ENCODE results near the gene ATP2B1. TPM values are rescaled to one million over a fixed set of nuclear protein-coding genes. Genes with fewer than 3 reads are reported as not detected.

ATP2B1 gene
- polyA plus RNA-seq, 2 donors: 3.3 to 5.3 TPM

DNA sequence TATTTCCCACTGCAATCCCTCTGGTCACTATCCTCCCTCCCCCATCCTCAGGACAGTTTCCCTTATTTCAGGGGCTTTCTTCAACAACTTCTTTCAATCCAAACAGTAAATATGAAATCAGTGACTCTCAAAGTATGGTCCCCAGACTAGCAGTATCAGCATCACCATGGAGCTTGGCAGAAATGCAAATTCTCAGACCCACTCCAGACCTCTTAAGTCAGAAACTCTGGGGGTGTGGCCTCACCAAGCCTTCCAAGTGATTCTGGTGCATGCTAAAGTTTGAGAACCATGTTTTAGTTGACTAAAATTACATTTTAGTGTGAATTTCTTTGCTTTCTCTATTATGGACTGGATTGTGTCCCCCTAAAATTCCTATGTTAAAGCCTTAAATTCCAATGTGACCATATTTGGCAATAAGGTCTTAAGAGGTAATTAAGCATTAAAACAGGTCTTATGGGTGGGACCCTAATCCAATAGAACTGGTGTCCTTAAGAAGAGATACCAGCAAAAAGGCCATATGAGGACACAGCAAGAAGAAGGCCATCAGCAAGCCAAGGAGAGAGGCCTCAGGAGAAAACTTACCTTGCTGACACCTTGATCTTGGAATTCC, 23.2 kb downstream of the ATP2B1 start:
- Histone ChIP-seq H3K4me1 (ENCODE audit: control insufficient read depth in 2 of 2, insufficient read depth in 2 of 2, low read length in 1 of 2) (no peaks in the 10 kb centered on the region), H3K27me3 (ENCODE audit: control insufficient read depth in 1 of 2, insufficient read depth in 2 of 2, low read length in 2 of 2) (no peaks in the 10 kb centered on the region), H3K4me3 (ENCODE audit: low read depth in 1 of 2, low read length in 2 of 2) (no peak overlapping the region), H3K9me3 (ENCODE audit: control insufficient read depth in 2 of 2, insufficient read depth in 1 of 2, low read depth in 1 of 2, low read length in 1 of 2) (no peaks in the 10 kb centered on the region), H3K36me3 (ENCODE audit: control insufficient read depth in 2 of 2, insufficient read depth in 2 of 2, low read length in 1 of 2) (no peaks in the 10 kb centered on the region), H3K27ac (ENCODE audit: low read depth in 2 of 2, low read length in 1 of 2) (no peak overlapping the region)

DNA sequence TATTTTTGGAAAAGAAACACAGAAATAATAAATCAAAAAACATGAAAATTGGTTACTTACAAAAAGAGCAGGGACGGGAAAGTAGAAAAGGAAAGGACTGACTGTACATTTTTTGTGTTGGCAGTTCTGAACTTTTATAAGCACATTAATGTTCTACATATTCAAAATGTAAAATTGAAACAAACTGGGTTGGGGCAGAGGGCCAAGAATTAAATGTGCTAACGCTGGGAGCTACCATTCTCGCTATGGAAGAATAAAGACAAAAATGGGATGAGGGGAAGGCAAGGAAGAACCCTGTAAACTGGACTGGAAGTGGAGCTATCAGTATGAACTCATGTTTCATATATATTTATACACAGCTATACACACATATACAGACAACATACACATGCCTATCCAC, 24.5 kb downstream of the ATP2B1 start:
- Histone ChIP-seq H3K36me3 (ENCODE audit: control insufficient read depth in 2 of 2, insufficient read depth in 2 of 2, low read length in 1 of 2) (no peaks in the 10 kb centered on the region), H3K4me3 (ENCODE audit: low read depth in 1 of 2, low read length in 2 of 2) (no peak overlapping the region), H3K9me3 (ENCODE audit: control insufficient read depth in 2 of 2, insufficient read depth in 1 of 2, low read depth in 1 of 2, low read length in 1 of 2) (no peaks in the 10 kb centered on the region), H3K4me1 (ENCODE audit: control insufficient read depth in 2 of 2, insufficient read depth in 2 of 2, low read length in 1 of 2) (no peaks in the 10 kb centered on the region), H3K27me3 (ENCODE audit: control insufficient read depth in 1 of 2, insufficient read depth in 2 of 2, low read length in 2 of 2) (no peaks in the 10 kb centered on the region), H3K27ac (ENCODE audit: low read depth in 2 of 2, low read length in 1 of 2) (no peak overlapping the region)
- 74 to 87% methylated on average over 3 of the region's 3 CpGs for WGBS, 2 donors

DNA sequence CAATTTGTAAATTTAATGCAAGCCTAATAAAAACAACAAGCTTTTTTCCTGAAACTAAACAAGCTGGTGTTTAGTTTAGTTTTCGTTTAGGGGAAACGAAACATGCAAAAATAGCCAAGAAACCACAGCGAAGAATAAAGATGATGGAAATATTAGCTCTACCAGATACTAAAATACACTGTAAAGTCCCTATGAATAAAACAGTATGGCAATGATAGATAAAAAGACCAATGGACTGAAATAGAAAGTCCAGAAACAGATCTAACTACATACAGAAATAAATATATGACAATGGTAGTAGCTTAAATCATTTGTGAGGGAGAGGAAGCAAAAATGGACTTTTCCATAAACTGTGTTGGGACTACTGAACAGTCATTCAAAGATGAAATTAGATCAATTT, 26.4 kb downstream of the ATP2B1 start:
- no peaks in the 10 kb centered on the region for H3K9me3 ChIP-seq (ENCODE audit: control insufficient read depth in 2 of 2, insufficient read depth in 1 of 2, low read depth in 1 of 2, low read length in 1 of 2)
- no peaks in the 10 kb centered on the region for H3K4me1 ChIP-seq (ENCODE audit: control insufficient read depth in 2 of 2, insufficient read depth in 2 of 2, low read length in 1 of 2)
- no peaks in the 10 kb centered on the region for H3K36me3 ChIP-seq (ENCODE audit: control insufficient read depth in 2 of 2, insufficient read depth in 2 of 2, low read length in 1 of 2)
- 93 to 96% methylated on average over 3 of the region's 3 CpGs for WGBS, 2 donors
- H3K27ac ChIP-seq (ENCODE audit: low read depth in 2 of 2, low read length in 1 of 2): no peak overlapping the region
- no peaks in the 10 kb centered on the region for H3K27me3 ChIP-seq (ENCODE audit: control insufficient read depth in 1 of 2, insufficient read depth in 2 of 2, low read length in 2 of 2)
- no peak overlapping the region for H3K4me3 ChIP-seq (ENCODE audit: low read depth in 1 of 2, low read length in 2 of 2)

DNA sequence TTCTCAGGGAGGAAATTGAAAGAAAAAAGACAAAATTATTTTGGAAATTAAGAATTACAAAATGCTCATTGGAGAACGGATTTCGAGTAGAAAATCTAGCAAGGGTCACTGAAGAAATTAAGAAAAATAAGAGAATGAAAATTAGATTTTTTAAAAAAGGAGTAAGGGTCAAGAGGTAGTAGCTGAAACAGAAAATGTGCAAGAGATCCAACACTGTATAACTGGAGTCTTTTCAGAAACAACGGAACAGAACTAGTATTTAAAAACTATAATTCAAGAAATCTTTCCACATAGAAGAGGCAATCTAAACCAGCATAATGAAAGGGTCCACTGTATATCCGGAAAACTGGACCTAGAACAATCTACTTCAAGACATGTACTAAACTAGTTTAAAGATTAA, 28.2 kb downstream of the ATP2B1 start:
- H3K27me3 ChIP-seq (ENCODE audit: control insufficient read depth in 1 of 2, insufficient read depth in 2 of 2, low read length in 2 of 2): no peaks in the 10 kb centered on the region
- H3K4me3 ChIP-seq (ENCODE audit: low read depth in 1 of 2, low read length in 2 of 2): no peak overlapping the region
- H3K4me1 ChIP-seq (ENCODE audit: control insufficient read depth in 2 of 2, insufficient read depth in 2 of 2, low read length in 1 of 2): no peaks in the 10 kb centered on the region
- H3K27ac ChIP-seq (ENCODE audit: low read depth in 2 of 2, low read length in 1 of 2): no peak overlapping the region
- H3K9me3 ChIP-seq (ENCODE audit: control insufficient read depth in 2 of 2, insufficient read depth in 1 of 2, low read depth in 1 of 2, low read length in 1 of 2): no peaks in the 10 kb centered on the region
- no peaks in the 10 kb centered on the region for H3K36me3 ChIP-seq (ENCODE audit: control insufficient read depth in 2 of 2, insufficient read depth in 2 of 2, low read length in 1 of 2)
- WGBS, 2 donors: 96 to 97% methylated on average over 4 of the region's 4 CpGs

DNA sequence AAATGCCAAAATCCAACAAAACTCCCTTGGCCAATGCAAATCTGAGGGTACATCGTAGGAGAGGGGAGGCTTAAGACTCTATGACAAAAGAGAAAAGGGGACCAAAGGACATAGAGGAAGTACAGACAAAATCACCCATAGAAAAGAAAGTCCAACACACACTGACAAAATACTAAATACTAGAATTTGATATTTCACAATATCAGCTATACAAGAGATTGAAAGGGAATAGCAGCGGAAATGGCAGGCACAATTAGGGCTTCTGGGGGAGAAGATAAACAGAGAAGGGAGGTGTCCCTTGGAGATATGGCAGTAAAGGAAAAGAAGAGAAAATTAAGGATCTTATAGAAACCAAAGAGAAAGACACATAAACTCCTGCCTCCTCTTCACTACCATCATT, 29.0 kb downstream of the ATP2B1 start:
- Histone ChIP-seq H3K4me1 (ENCODE audit: control insufficient read depth in 2 of 2, insufficient read depth in 2 of 2, low read length in 1 of 2) (no peaks in the 10 kb centered on the region), H3K9me3 (ENCODE audit: control insufficient read depth in 2 of 2, insufficient read depth in 1 of 2, low read depth in 1 of 2, low read length in 1 of 2) (no peaks in the 10 kb centered on the region), H3K27me3 (ENCODE audit: control insufficient read depth in 1 of 2, insufficient read depth in 2 of 2, low read length in 2 of 2) (no peaks in the 10 kb centered on the region), H3K36me3 (ENCODE audit: control insufficient read depth in 2 of 2, insufficient read depth in 2 of 2, low read length in 1 of 2) (no peaks in the 10 kb centered on the region), H3K4me3 (ENCODE audit: low read depth in 1 of 2, low read length in 2 of 2) (no peak overlapping the region), H3K27ac (ENCODE audit: low read depth in 2 of 2, low read length in 1 of 2) (no peak overlapping the region)
- 96 to 97% methylated on average over 2 of the region's 2 CpGs for WGBS, 2 donors

DNA sequence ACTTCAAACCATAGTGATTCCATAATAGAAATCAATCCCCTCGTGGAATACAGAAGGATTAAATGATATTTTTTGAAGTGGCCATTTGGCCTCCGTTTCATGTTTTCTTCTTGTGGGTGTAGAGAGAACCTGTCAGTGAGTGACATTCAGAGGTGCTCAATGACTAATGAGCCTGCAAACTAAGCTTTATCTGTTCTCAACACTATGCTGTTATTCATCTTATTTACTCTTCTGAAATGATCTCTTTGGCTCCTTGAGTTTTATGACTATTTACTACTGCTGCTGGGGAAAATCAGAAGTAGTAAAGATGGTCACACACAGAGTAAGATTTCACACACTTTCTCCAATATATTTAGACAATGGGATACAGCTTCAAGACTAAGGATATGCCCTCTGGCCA, 30.4 kb downstream of the ATP2B1 start:
- Histone ChIP-seq H3K27ac (ENCODE audit: low read depth in 2 of 2, low read length in 1 of 2) (no peak overlapping the region), H3K9me3 (ENCODE audit: control insufficient read depth in 2 of 2, insufficient read depth in 1 of 2, low read depth in 1 of 2, low read length in 1 of 2) (no peaks in the 10 kb centered on the region), H3K36me3 (ENCODE audit: control insufficient read depth in 2 of 2, insufficient read depth in 2 of 2, low read length in 1 of 2) (no peaks in the 10 kb centered on the region), H3K27me3 (ENCODE audit: control insufficient read depth in 1 of 2, insufficient read depth in 2 of 2, low read length in 2 of 2) (no peaks in the 10 kb centered on the region), H3K4me3 (ENCODE audit: low read depth in 1 of 2, low read length in 2 of 2) (no peak overlapping the region), H3K4me1 (ENCODE audit: control insufficient read depth in 2 of 2, insufficient read depth in 2 of 2, low read length in 1 of 2) (no peaks in the 10 kb centered on the region)
- WGBS, 2 donors: 71 to 74% methylated on average over 2 of the region's 2 CpGs

DNA sequence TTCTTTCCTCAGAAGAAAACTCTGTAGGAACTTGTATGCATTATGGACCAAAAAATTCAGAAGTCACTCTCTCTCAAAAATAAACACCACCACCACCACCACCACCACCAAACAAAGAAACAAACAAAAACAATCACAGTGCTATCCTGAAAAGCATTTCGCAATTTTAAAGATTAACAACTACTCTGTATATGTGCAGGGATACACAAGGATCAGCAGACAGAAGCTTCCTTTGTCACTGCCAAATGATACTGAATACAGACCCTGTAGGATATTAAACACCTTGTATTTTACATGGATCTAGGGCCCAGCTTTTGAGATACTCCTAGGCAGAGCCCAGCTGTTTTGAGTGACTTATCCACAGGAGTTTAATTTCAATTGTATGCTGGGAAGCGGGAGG, 31.7 kb downstream of the ATP2B1 start:
- Histone ChIP-seq H3K4me1 (ENCODE audit: control insufficient read depth in 2 of 2, insufficient read depth in 2 of 2, low read length in 1 of 2) (no peaks in the 10 kb centered on the region), H3K9me3 (ENCODE audit: control insufficient read depth in 2 of 2, insufficient read depth in 1 of 2, low read depth in 1 of 2, low read length in 1 of 2) (no peaks in the 10 kb centered on the region), H3K4me3 (ENCODE audit: low read depth in 1 of 2, low read length in 2 of 2) (no peak overlapping the region), H3K27me3 (ENCODE audit: control insufficient read depth in 1 of 2, insufficient read depth in 2 of 2, low read length in 2 of 2) (no peaks in the 10 kb centered on the region), H3K27ac (ENCODE audit: low read depth in 2 of 2, low read length in 1 of 2) (no peak overlapping the region), H3K36me3 (ENCODE audit: control insufficient read depth in 2 of 2, insufficient read depth in 2 of 2, low read length in 1 of 2) (no peaks in the 10 kb centered on the region)
- 96 to 100% methylated on average over 2 of the region's 2 CpGs for WGBS, 2 donors

DNA sequence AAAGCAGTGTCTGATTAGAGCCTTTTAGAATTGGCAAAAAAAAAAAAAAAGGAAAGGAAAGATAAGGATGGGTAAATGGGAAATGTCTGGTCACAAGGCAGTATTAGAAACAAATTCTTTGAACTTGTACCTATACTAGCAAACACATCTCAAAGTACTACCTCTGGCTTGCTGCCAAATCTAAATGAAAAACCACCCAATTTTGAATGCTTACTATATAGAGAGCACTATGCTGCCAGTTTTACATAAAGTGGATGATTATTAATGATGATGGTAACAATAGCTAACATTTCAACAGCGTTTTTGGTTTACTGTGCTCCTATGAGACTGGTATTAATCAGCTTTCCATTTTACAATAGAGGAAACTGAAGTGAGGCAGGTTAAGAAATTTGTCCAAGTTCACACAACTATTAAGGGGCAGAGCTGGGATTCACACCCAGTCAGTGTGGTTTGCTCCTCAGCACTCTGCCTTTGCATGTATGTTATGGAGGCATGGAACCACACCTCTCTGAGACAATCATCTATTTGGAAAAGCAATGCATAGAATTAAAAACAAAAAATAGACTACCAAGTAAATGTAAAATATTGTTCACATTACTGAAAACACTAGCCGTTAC, 34.2 kb downstream of the ATP2B1 start:
- no peaks in the 10 kb centered on the region for H3K36me3 ChIP-seq (ENCODE audit: control insufficient read depth in 2 of 2, insufficient read depth in 2 of 2, low read length in 1 of 2)
- H3K4me1 ChIP-seq (ENCODE audit: control insufficient read depth in 2 of 2, insufficient read depth in 2 of 2, low read length in 1 of 2): no peaks in the 10 kb centered on the region
- H3K9me3 ChIP-seq (ENCODE audit: control insufficient read depth in 2 of 2, insufficient read depth in 1 of 2, low read depth in 1 of 2, low read length in 1 of 2): no peaks in the 10 kb centered on the region
- H3K4me3 ChIP-seq (ENCODE audit: low read depth in 1 of 2, low read length in 2 of 2): no peak overlapping the region
- WGBS, 2 donors: 58 to 66% methylated on average over 2 of the region's 2 CpGs
- H3K27ac ChIP-seq (ENCODE audit: low read depth in 2 of 2, low read length in 1 of 2): no peak overlapping the region
- no peaks in the 10 kb centered on the region for H3K27me3 ChIP-seq (ENCODE audit: control insufficient read depth in 1 of 2, insufficient read depth in 2 of 2, low read length in 2 of 2)

DNA sequence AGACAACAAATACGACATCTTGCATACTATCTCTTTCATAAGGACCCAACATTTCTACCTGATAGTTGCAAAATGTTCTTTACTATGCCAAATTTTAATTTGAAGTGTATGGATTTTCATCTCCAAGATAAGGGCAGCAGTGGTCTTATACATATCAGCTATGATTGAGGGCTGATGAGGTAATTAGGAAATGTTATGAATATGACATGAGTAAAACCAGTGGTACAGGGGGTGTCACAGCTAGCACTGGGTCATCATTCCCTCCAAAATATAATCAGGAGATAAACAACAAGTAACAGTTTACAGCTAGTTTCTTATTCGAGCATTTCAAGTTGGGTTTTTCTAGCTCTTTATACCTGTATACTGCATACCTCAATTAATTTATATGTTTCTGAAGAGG, 35.0 kb downstream of the ATP2B1 start:
- H3K4me1 ChIP-seq (ENCODE audit: control insufficient read depth in 2 of 2, insufficient read depth in 2 of 2, low read length in 1 of 2): no peaks in the 10 kb centered on the region
- 84 to 93% methylated on average over 2 of the region's 2 CpGs for WGBS, 2 donors
- H3K27me3 ChIP-seq (ENCODE audit: control insufficient read depth in 1 of 2, insufficient read depth in 2 of 2, low read length in 2 of 2): no peaks in the 10 kb centered on the region
- H3K9me3 ChIP-seq (ENCODE audit: control insufficient read depth in 2 of 2, insufficient read depth in 1 of 2, low read depth in 1 of 2, low read length in 1 of 2): no peaks in the 10 kb centered on the region
- H3K27ac ChIP-seq (ENCODE audit: low read depth in 2 of 2, low read length in 1 of 2): no peak overlapping the region
- no peaks in the 10 kb centered on the region for H3K36me3 ChIP-seq (ENCODE audit: control insufficient read depth in 2 of 2, insufficient read depth in 2 of 2, low read length in 1 of 2)
- no peak overlapping the region for H3K4me3 ChIP-seq (ENCODE audit: low read depth in 1 of 2, low read length in 2 of 2)

DNA sequence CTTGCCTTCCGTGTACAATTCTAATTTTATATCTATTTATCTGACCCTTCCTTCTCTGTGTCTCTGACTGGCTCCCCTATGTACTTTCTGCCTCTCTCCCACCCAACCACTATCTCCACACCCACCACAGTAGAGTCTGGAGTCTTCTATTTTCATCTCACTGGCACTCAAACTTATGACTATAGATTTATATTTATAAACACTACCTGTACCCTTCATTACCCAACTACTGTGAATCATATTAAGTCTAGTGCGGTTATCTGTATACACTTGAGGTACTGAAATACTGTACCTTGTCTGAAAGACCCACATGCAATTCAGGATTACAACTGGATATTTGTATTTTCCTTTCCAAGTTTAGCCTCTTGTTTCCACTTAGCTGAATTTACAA, 36.1 kb downstream of the ATP2B1 start:
- H3K9me3 ChIP-seq (ENCODE audit: control insufficient read depth in 2 of 2, insufficient read depth in 1 of 2, low read depth in 1 of 2, low read length in 1 of 2): no peaks in the 10 kb centered on the region
- WGBS, 2 donors: 94 to 95% methylated on average over 2 of the region's 2 CpGs
- no peak overlapping the region for H3K4me3 ChIP-seq (ENCODE audit: low read depth in 1 of 2, low read length in 2 of 2)
- H3K36me3 ChIP-seq (ENCODE audit: control insufficient read depth in 2 of 2, insufficient read depth in 2 of 2, low read length in 1 of 2): no peaks in the 10 kb centered on the region
- H3K4me1 ChIP-seq (ENCODE audit: control insufficient read depth in 2 of 2, insufficient read depth in 2 of 2, low read length in 1 of 2): no peaks in the 10 kb centered on the region
- H3K27ac ChIP-seq (ENCODE audit: low read depth in 2 of 2, low read length in 1 of 2): no peak overlapping the region
- H3K27me3 ChIP-seq (ENCODE audit: control insufficient read depth in 1 of 2, insufficient read depth in 2 of 2, low read length in 2 of 2): no peaks in the 10 kb centered on the region

All from esophagus (tissue), 2 donors.